ENCODE results near the gene WRNIP1.

WRNIP1 gene

DNA sequence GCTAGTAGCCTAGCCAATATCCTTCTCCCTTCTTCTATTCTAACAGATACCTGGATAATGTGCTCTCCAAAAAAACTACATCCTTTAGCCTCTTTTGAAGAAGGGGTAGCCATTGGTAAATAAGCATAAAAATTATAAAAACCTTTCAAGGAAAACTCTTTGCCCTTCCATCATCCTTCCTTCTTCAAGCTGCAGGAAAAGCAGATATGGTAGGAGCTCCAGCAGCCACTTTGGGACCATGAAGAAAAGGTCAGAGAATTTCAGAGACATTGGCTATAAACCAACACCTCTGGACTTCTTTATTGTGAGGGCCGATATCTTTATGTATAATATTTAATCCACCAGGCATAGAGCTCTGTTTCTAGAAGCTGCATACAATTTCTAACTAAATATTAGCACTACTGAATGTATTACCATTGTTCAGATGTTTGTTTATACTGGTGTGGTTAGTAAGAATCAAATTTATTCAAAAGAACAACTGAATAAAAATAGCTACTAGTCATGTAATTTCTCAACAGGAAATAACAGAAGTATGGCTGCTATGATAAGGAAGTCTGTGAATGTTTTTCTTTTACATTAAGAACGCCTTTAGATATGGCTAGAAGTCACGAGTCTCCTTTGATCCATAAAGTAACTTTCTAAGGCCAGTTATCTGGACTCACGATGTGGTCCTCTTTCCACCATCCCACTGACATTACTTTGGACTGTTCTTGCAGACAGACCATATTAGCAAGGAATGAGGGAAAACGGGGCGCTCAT, 46.7 kb upstream of the WRNIP1 start:
- H3K9me3 ChIP-seq (ENCODE audit: control insufficient read depth, low read length) = no peaks in the 10 kb centered on the region
- H2AFZ ChIP-seq (ENCODE audit: low read depth, low read length) = no peak overlapping the region
- H3K36me3 ChIP-seq (ENCODE audit: control insufficient read depth in 1 of 2, insufficient read depth in 2 of 2, low read depth in 1 of 2, low read length in 2 of 2) = no peaks in the 10 kb centered on the region
- no peak overlapping the region for H3K23ac ChIP-seq (ENCODE audit: low read length in 2 of 2)
- H3K4me2 ChIP-seq (ENCODE audit: low read length, poor library complexity, severe bottlenecking) = no peak overlapping the region
- H3K9ac ChIP-seq (ENCODE audit: low read length) = no peak overlapping the region
- no peak overlapping the region for H3K18ac ChIP-seq (ENCODE audit: low read depth in 1 of 2, low read length in 2 of 2)
- H2BK120ac ChIP-seq (ENCODE audit: low read depth, low read length) = no peak overlapping the region
- H3K14ac ChIP-seq (ENCODE audit: low read length in 2 of 2) = no peak overlapping the region
- H3K79me1 ChIP-seq (replicated peaks; ENCODE audit: low read length, poor library complexity, severe bottlenecking) = no peaks in the 10 kb centered on the region
- H2BK5ac ChIP-seq (ENCODE audit: low read depth, low read length, poor library complexity, severe bottlenecking) = no peak overlapping the region
- no peak overlapping the region for H4K91ac ChIP-seq (ENCODE audit: low read length)
- WGBS = 91% methylated on average over 5 of the region's 6 CpGs
- no peak overlapping the region for H3K4me3 ChIP-seq (ENCODE audit: insufficient read depth in 1 of 2, low read depth in 1 of 2, low read length in 2 of 2)
- DNase-seq = no peak
- peaks cover 2% of the 10 kb centered on the region for H3K4me1 ChIP-seq (ENCODE audit: control insufficient read depth, insufficient read depth, low read depth, low read length)
- H3K27ac ChIP-seq (ENCODE audit: low read length, poor library complexity, severe bottlenecking) = no peak overlapping the region
- no peaks in the 10 kb centered on the region for H3K27me3 ChIP-seq (ENCODE audit: control insufficient read depth in 1 of 2, insufficient read depth in 1 of 2, low read length in 2 of 2)
- no peak overlapping the region for H3K4ac ChIP-seq (ENCODE audit: low read depth in 1 of 2, low read length in 2 of 2)
- H2BK12ac ChIP-seq (ENCODE audit: low read length in 2 of 2) = no peak overlapping the region
- no peak overlapping the region for H2BK15ac ChIP-seq (ENCODE audit: low read depth, poor library complexity, severe bottlenecking)
- no peak overlapping the region for H4K8ac ChIP-seq (ENCODE audit: low read length)
- H2AK5ac ChIP-seq (ENCODE audit: low read length, severe bottlenecking) = no peak overlapping the region

- Histone ChIP-seq H3K4ac (ENCODE audit: low read depth in 1 of 2, low read length in 2 of 2) (no peak overlapping the region), H4K91ac (ENCODE audit: low read length) (no peak overlapping the region), H3K23ac (ENCODE audit: low read length in 2 of 2) (no peak overlapping the region), H2AK5ac (ENCODE audit: low read length, severe bottlenecking) (no peak overlapping the region), H3K27me3 (ENCODE audit: control insufficient read depth in 1 of 2, insufficient read depth in 1 of 2, low read length in 2 of 2) (no peaks in the 10 kb centered on the region), H3K9me3 (ENCODE audit: control insufficient read depth, low read length) (no peaks in the 10 kb centered on the region), H3K79me1 (replicated peaks; ENCODE audit: low read length, poor library complexity, severe bottlenecking) (no peaks in the 10 kb centered on the region), H3K14ac (ENCODE audit: low read length in 2 of 2) (no peak overlapping the region), H2AFZ (ENCODE audit: low read depth, low read length) (no peak overlapping the region), H2BK15ac (ENCODE audit: low read depth, poor library complexity, severe bottlenecking) (no peak overlapping the region), H3K4me2 (ENCODE audit: low read length, poor library complexity, severe bottlenecking) (no peak overlapping the region), H3K9ac (ENCODE audit: low read length) (no peak overlapping the region), H3K4me3 (ENCODE audit: insufficient read depth in 1 of 2, low read depth in 1 of 2, low read length in 2 of 2) (no peak overlapping the region), H3K27ac (ENCODE audit: low read length, poor library complexity, severe bottlenecking) (no peak overlapping the region), H4K8ac (ENCODE audit: low read length) (no peak overlapping the region), H2BK12ac (ENCODE audit: low read length in 2 of 2) (no peak overlapping the region), H2BK5ac (ENCODE audit: low read depth, low read length, poor library complexity, severe bottlenecking) (no peak overlapping the region), H3K36me3 (ENCODE audit: control insufficient read depth in 1 of 2, insufficient read depth in 2 of 2, low read depth in 1 of 2, low read length in 2 of 2) (no peaks in the 10 kb centered on the region), H2BK120ac (ENCODE audit: low read depth, low read length) (no peak overlapping the region), H3K4me1 (ENCODE audit: control insufficient read depth, insufficient read depth, low read depth, low read length) (peaks cover under 1% of the 10 kb centered on the region), H3K18ac (ENCODE audit: low read depth in 1 of 2, low read length in 2 of 2) (no peak overlapping the region)
- no CpG with 5 or more reads among the region's 2 CpGs for WGBS
- DNase-seq = no peak
Measured at GRCh38 chr6:2719093-2719455, 46.1 kb upstream of the WRNIP1 start.

- Histone ChIP-seq H4K91ac (ENCODE audit: low read length) (no peak overlapping the region), H2AK5ac (ENCODE audit: low read length, severe bottlenecking) (no peak overlapping the region), H3K79me1 (replicated peaks; ENCODE audit: low read length, poor library complexity, severe bottlenecking) (no peaks in the 10 kb centered on the region), H3K14ac (ENCODE audit: low read length in 2 of 2) (no peak overlapping the region), H3K27me3 (ENCODE audit: control insufficient read depth in 1 of 2, insufficient read depth in 1 of 2, low read length in 2 of 2) (no peaks in the 10 kb centered on the region), H3K4me2 (ENCODE audit: low read length, poor library complexity, severe bottlenecking) (no peak overlapping the region), H3K27ac (ENCODE audit: low read length, poor library complexity, severe bottlenecking) (no peak overlapping the region), H3K36me3 (ENCODE audit: control insufficient read depth in 1 of 2, insufficient read depth in 2 of 2, low read depth in 1 of 2, low read length in 2 of 2) (no peaks in the 10 kb centered on the region), H2BK5ac (ENCODE audit: low read depth, low read length, poor library complexity, severe bottlenecking) (no peak overlapping the region), H3K23ac (ENCODE audit: low read length in 2 of 2) (no peak overlapping the region), H3K4ac (ENCODE audit: low read depth in 1 of 2, low read length in 2 of 2) (no peak overlapping the region), H2BK120ac (ENCODE audit: low read depth, low read length) (no peak overlapping the region), H2BK15ac (ENCODE audit: low read depth, poor library complexity, severe bottlenecking) (no peak overlapping the region), H3K18ac (ENCODE audit: low read depth in 1 of 2, low read length in 2 of 2) (no peak overlapping the region), H3K4me3 (ENCODE audit: insufficient read depth in 1 of 2, low read depth in 1 of 2, low read length in 2 of 2) (no peak overlapping the region), H2BK12ac (ENCODE audit: low read length in 2 of 2) (no peak overlapping the region), H4K8ac (ENCODE audit: low read length) (no peak overlapping the region), H3K9ac (ENCODE audit: low read length) (no peak overlapping the region), H3K9me3 (ENCODE audit: control insufficient read depth, low read length) (no peaks in the 10 kb centered on the region), H3K4me1 (ENCODE audit: control insufficient read depth, insufficient read depth, low read depth, low read length) (no peaks in the 10 kb centered on the region), H2AFZ (ENCODE audit: low read depth, low read length) (no peak overlapping the region)
- DNase-seq = no peak
- WGBS = 98% methylated on average over 3 of the region's 3 CpGs
Measured at GRCh38 chr6:2721219-2721618, 44.0 kb upstream of the WRNIP1 start.

DNA sequence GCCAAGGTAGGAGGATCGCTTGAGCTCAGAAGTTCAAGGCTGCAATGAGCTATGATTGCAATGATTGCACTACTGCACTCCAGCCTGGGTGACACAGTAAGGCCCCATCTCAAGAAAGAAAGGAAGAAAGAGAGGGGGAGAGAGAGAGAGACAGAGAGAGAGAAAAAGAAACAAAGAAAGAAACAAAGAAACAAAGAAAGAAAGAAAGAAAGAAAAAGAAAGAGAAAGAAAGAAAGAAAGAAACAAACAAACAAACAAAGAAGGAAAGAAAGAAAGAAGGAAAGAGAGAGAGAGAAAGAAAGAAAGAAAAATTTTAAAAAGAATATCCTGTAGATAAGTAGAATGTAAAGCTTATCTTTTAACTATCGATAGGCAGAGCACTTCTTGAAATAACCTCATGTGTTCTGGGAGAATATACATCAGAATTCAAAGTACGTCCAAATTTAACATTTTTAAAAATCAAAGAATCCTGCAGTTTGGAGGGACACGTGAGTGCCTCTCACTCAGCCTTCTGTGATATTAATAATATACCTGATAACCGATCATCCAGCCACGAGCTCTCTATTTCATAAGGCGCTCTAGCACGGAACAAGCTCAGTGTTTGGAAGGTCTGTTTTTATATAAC, 39.7 kb upstream of the WRNIP1 start:
- H2BK12ac ChIP-seq (ENCODE audit: low read length in 2 of 2) = no peak overlapping the region
- H3K4ac ChIP-seq (ENCODE audit: low read depth in 1 of 2, low read length in 2 of 2) = peak overlapping the region in 1 of 2 experiments; percentile 21
- no peaks in the 10 kb centered on the region for H3K36me3 ChIP-seq (ENCODE audit: control insufficient read depth in 1 of 2, insufficient read depth in 2 of 2, low read depth in 1 of 2, low read length in 2 of 2)
- no peak overlapping the region for H3K4me2 ChIP-seq (ENCODE audit: low read length, poor library complexity, severe bottlenecking)
- no peak overlapping the region for H2BK120ac ChIP-seq (ENCODE audit: low read depth, low read length)
- H2BK15ac ChIP-seq (ENCODE audit: low read depth, poor library complexity, severe bottlenecking) = no peak overlapping the region
- H2BK5ac ChIP-seq (ENCODE audit: low read depth, low read length, poor library complexity, severe bottlenecking) = no peak overlapping the region
- H2AFZ ChIP-seq (ENCODE audit: low read depth, low read length) = no peak overlapping the region
- H3K27me3 ChIP-seq (ENCODE audit: control insufficient read depth in 1 of 2, insufficient read depth in 1 of 2, low read length in 2 of 2) = no peaks in the 10 kb centered on the region
- H3K18ac ChIP-seq (ENCODE audit: low read depth in 1 of 2, low read length in 2 of 2) = no peak overlapping the region
- H3K9me3 ChIP-seq (ENCODE audit: control insufficient read depth, low read length) = no peaks in the 10 kb centered on the region
- no peak overlapping the region for H3K14ac ChIP-seq (ENCODE audit: low read length in 2 of 2)
- WGBS = 82% methylated on average over 8 of the region's 8 CpGs
- no peak overlapping the region for H3K4me3 ChIP-seq (ENCODE audit: insufficient read depth in 1 of 2, low read depth in 1 of 2, low read length in 2 of 2)
- no peak overlapping the region for H3K9ac ChIP-seq (ENCODE audit: low read length)
- H3K79me1 ChIP-seq (replicated peaks; ENCODE audit: low read length, poor library complexity, severe bottlenecking) = no peaks in the 10 kb centered on the region
- H3K27ac ChIP-seq (ENCODE audit: low read length, poor library complexity, severe bottlenecking) = no peak overlapping the region
- H4K91ac ChIP-seq (ENCODE audit: low read length) = no peak overlapping the region
- no peak overlapping the region for H4K8ac ChIP-seq (ENCODE audit: low read length)
- no peaks in the 10 kb centered on the region for H3K4me1 ChIP-seq (ENCODE audit: control insufficient read depth, insufficient read depth, low read depth, low read length)
- no peak overlapping the region for H2AK5ac ChIP-seq (ENCODE audit: low read length, severe bottlenecking)
- no peak overlapping the region for H3K23ac ChIP-seq (ENCODE audit: low read length in 2 of 2)
- no peak for DNase-seq
